K562 (cell line): ENCODE measurements around the gene HINT2. TPM values are rescaled to one million over a fixed set of nuclear protein-coding genes. Genes with fewer than 3 reads are reported as not detected.

Experiments used
- ARID2 ChIP-seq: fragments of 450-650 bp; IDR thresholded peaks from 2 replicates; pipeline ENCODE4 v1.6.1; 2017; ENCODE audit warnings: antibody characterized with exemption, mild to moderate bottlenecking
- ATF1 ChIP-seq, 2 experiments: fragments of 450-650 bp in 1 of 2; IDR thresholded peaks; 2 replicates each; pipeline ENCODE4 v1.6.1; 2016; ENCODE audit warnings: missing compliant biosample characterization in 1 of 2, missing genetic modification characterization in 1 of 2
- BACH1 ChIP-seq: fragments of 200-800 bp; sonication (Bioruptor generic); IDR thresholded peaks from 2 replicates; pipeline ENCODE4 v1.6.1; 2016; ENCODE audit warnings: missing genetic modification characterization, missing compliant biosample characterization
- CREBBP ChIP-seq: IDR thresholded peaks from one replicate; pipeline ENCODE4 v1.6.1; 2012; ENCODE audit warnings: low read depth, mild to moderate bottlenecking, control low read depth, inconsistent platforms, low read length
- DIDO1 ChIP-seq: fragments of 450-650 bp; IDR thresholded peaks from 2 replicates; pipeline ENCODE4 v1.6.1; 2016; ENCODE audit warnings: low read depth, missing biosample characterization, missing genetic modification characterization
- DMBX1 ChIP-seq: fragments of 250-450 bp; sonication (Bioruptor Pico); IDR thresholded peaks from 2 replicates; pipeline ENCODE4 v1.8.0; 2022; ENCODE audit warnings: inconsistent platforms, mild to moderate bottlenecking, moderate library complexity, borderline replicate concordance
- HMGN3 ChIP-seq: IDR thresholded peaks from 2 replicates; pipeline ENCODE4 v1.6.1; 2011; ENCODE audit warnings: borderline replicate concordance, low read depth, mild to moderate bottlenecking, mixed read lengths, low read length; ENCODE audit not compliant: insufficient read length; ENCODE audit errors: extremely low read depth
- ILF3 ChIP-seq: fragments of 450-650 bp; IDR thresholded peaks from 2 replicates; pipeline ENCODE4 v1.6.1; 2018; ENCODE audit warnings: antibody characterized with exemption, mild to moderate bottlenecking, moderate library complexity, borderline replicate concordance
- MAFF ChIP-seq: IDR thresholded peaks from 2 replicates; pipeline ENCODE4 v1.6.1; 2012; ENCODE audit warnings: low read length, improper control_type of control experiment
- MAFG ChIP-seq: fragments of 450-650 bp; conservative IDR thresholded peaks from 2 replicates; pipeline ENCODE4 v1.6.1; 2016; ENCODE audit warnings: missing genetic modification characterization, missing compliant biosample characterization
- NELFE ChIP-seq: IDR thresholded peaks from 2 replicates; pipeline ENCODE4 v1.6.1; 2011; ENCODE audit warnings: mild to moderate bottlenecking; ENCODE audit not compliant: insufficient read depth, insufficient read length
- PHB2 ChIP-seq: fragments of 450-650 bp; IDR thresholded peaks from 2 replicates; pipeline ENCODE4 v1.6.1; 2017; ENCODE audit warnings: low read depth
- PML ChIP-seq: IDR thresholded peaks from 2 replicates; pipeline ENCODE4 v1.6.1; 2012; ENCODE audit warnings: low read length, inconsistent platforms
- PRMT5 ChIP-seq: sonication (generic); formaldehyde crosslinking; IDR thresholded peaks from 2 replicates; pipeline ENCODE4 v1.5.0; 2020; ENCODE audit warnings: missing genetic modification reagents
- RNF2 ChIP-seq: sonication (generic); IDR thresholded peaks from 2 replicates; pipeline ENCODE4 v1.6.1; 2016
- RUNX1 ChIP-seq: sonication (generic); IDR thresholded peaks from 2 replicates; pipeline ENCODE4 v1.6.1; 2016; ENCODE audit warnings: antibody characterized with exemption, low read depth
- SETDB1 ChIP-seq: IDR thresholded peaks from one replicate; pipeline ENCODE4 v1.6.1; 2012; ENCODE audit warnings: low read length, control low read depth, inconsistent platforms
- SMARCE1 ChIP-seq: fragments of 450-650 bp; IDR thresholded peaks from 2 replicates; pipeline ENCODE4 v1.7.1; 2016; ENCODE audit warnings: mild to moderate bottlenecking
- TARDBP ChIP-seq: fragments of 450-650 bp; IDR thresholded peaks from 2 replicates; pipeline ENCODE4 v1.6.1; 2016
- YY1 ChIP-seq, 3 experiments: IDR thresholded peaks; 2 replicates each; pipeline ENCODE4 v1.6.1; 2011; ENCODE audit warnings: low read length in 2 of 3, mild to moderate bottlenecking in 2 of 3, moderate library complexity in 2 of 3, borderline replicate concordance in 1 of 3, control low read depth in 1 of 3, low read depth in 1 of 3; ENCODE audit not compliant: insufficient read depth in 3 of 3, insufficient replicate concordance in 2 of 3, control insufficient read depth in 1 of 3, insufficient read length in 1 of 3; ENCODE audit errors: extremely low read depth in 1 of 3
- ZNF165 ChIP-seq: fragments of 250-450 bp; sonication (Bioruptor Pico); IDR thresholded peaks from 2 replicates; pipeline ENCODE4 v1.4.0; 2020; ENCODE audit warnings: borderline replicate concordance
- ZNF316 ChIP-seq: fragments of 450-650 bp; IDR thresholded peaks from 2 replicates; pipeline ENCODE4 v1.6.1; 2016
- ZNF696 ChIP-seq: fragments of 250-450 bp; sonication (Bioruptor Pico); conservative IDR thresholded peaks from 2 replicates; pipeline ENCODE4 v1.4.0; 2020; ENCODE audit warnings: mild to moderate bottlenecking, moderate library complexity
- polyA plus RNA-seq, 8 experiments: library from polyadenylated mRNA; depleted of rRNA in 4 of 8; stranded (reverse) in 5 of 8; unstranded in 3 of 8; fragments of >200 nt; fragmentation: Nextera tagmentation in 2 of 8; fragmentation: Illumina TruSeq in 1 of 8; extraction: Ambion mirVana in 2 of 8; extraction: Trizol in 1 of 8; gene quantifications; 2 replicates each; pipeline versions ENCODE4 v1.2.1 to v1.2.3, GENCODE V29; 2011 to 2014; ENCODE audit warnings: inconsistent platforms in 1 of 8, missing spikeins in 1 of 8
- total RNA-seq, 7 experiments: library from RNA; depleted of rRNA in 6 of 7; stranded (reverse); fragments of >200 nt in 6 of 7; fragmentation: Illumina TruSeq in 2 of 7; extraction: Trizol in 2 of 7; gene quantifications; 2 replicates each; pipeline versions ENCODE4 v1.2.1 to v1.2.3, GENCODE V29; 2011 to 2021; ENCODE audit warnings: low replicate concordance in 1 of 7
- TF ChIP-seq, protein P1 (sequence below), 3 experiments: fragments of 200-800 bp in 1 of 3; sonication (Bioruptor generic) in 1 of 3; sonication (generic) in 1 of 3; formaldehyde crosslinking in 1 of 3; IDR thresholded peaks; 2 replicates each; pipeline versions ENCODE4 v1.6.1 to v1.8.0; 2016 to 2022; ENCODE audit warnings: mild to moderate bottlenecking in 2 of 3, missing compliant biosample characterization in 2 of 3, missing genetic modification characterization in 2 of 3, missing genetic modification reagents in 1 of 3
- TF ChIP-seq, protein P2 (sequence below): fragments of 450-650 bp; IDR thresholded peaks from 2 replicates; pipeline ENCODE4 v1.6.1; 2014; ENCODE audit warnings: low read depth, mild to moderate bottlenecking, moderate library complexity, borderline replicate concordance
- TF ChIP-seq, protein P3 (sequence below): fragments of 250-450 bp; sonication (Bioruptor Pico); IDR thresholded peaks from 2 replicates; pipeline ENCODE4 v1.9.0; 2021; ENCODE audit warnings: mild to moderate bottlenecking, inconsistent platforms

Gene HINT2
- total and polyA plus RNA-seq, 9 of the 15 experiments (the other 6 are each of a cell fraction or from before 2014, with no cell fraction given) = 5.6 to 44.1 (median 27.9) TPM

DNA sequence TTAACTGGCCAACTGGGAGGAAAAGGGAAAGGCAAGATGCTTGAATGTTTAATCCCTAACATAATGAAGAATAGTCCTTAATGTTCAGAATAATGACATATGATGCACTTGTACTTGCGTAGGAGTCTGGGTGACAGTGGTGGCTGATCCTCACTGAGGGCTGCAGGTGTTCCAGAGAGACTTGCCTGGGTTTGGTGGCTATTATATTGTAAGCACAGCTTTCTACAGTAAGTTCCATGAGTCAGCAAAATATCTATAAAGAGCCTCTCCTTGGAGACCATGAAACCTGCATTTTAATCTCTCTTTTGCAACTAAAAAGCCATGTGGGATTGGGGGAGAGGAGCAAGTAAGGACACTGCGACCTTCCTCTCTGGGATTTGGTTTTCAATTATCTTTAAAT is 25.3 kb downstream of the HINT2 start (continued):
- TF ChIP-seq, protein P1, sequence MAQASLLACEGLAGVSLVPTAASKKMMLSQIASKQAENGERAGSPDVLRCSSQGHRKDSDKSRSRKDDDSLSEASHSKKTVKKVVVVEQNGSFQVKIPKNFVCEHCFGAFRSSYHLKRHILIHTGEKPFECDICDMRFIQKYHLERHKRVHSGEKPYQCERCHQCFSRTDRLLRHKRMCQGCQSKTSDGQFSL (CRISPR knock-in tag; IDR thresholded peaks at IDR 0.05) = no peak
- TF ChIP-seq, protein P1 (tag; IDR thresholded peaks at IDR 0.05) = no peak
- TF ChIP-seq MAFF (peak; percentile 94), ZNF165 (CRISPR knock-in tag) (no peak), RUNX1 (no peak), CREBBP (no peak), ZNF696 (no peak), TARDBP (no peak), BACH1 (tag) (peak; percentile 60; the same call in 1 of the 2 replicates), SMARCE1 (no peak), ARID2 (no peak), DMBX1 (CRISPR knock-in tag) (no peak), DIDO1 (tag) (no peak), ATF1 (CRISPR knock-in tag; IDR thresholded peaks at IDR 0.05) (no peak), ATF1 (tag; IDR thresholded peaks at IDR 0.05) (no peak), ILF3 (no peak), PHB2 (no peak), HMGN3 (no peak), YY1 (IDR thresholded peaks at IDR 0.05; ENCODE audit: borderline replicate concordance in 1 of 3, control insufficient read depth in 1 of 3, extremely low read depth in 1 of 3, insufficient read depth in 3 of 3, insufficient read length in 1 of 3, insufficient replicate concordance in 2 of 3, low read depth in 1 of 3, low read length in 2 of 3) (no peak), NELFE (no peak), PML (no peak), SETDB1 (no peak), RNF2 (no peak), MAFG (tag) (peak; percentile 92), PRMT5 (CRISPR knock-in tag) (no peak), ZNF316 (peak; percentile 97)
- TF ChIP-seq, protein P2, sequence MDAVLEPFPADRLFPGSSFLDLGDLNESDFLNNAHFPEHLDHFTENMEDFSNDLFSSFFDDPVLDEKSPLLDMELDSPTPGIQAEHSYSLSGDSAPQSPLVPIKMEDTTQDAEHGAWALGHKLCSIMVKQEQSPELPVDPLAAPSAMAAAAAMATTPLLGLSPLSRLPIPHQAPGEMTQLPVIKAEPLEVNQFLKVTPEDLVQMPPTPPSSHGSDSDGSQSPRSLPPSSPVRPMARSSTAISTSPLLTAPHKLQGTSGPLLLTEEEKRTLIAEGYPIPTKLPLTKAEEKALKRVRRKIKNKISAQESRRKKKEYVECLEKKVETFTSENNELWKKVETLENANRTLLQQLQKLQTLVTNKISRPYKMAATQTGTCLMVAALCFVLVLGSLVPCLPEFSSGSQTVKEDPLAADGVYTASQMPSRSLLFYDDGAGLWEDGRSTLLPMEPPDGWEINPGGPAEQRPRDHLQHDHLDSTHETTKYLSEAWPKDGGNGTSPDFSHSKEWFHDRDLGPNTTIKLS = no peak
- TF ChIP-seq, protein P3, sequence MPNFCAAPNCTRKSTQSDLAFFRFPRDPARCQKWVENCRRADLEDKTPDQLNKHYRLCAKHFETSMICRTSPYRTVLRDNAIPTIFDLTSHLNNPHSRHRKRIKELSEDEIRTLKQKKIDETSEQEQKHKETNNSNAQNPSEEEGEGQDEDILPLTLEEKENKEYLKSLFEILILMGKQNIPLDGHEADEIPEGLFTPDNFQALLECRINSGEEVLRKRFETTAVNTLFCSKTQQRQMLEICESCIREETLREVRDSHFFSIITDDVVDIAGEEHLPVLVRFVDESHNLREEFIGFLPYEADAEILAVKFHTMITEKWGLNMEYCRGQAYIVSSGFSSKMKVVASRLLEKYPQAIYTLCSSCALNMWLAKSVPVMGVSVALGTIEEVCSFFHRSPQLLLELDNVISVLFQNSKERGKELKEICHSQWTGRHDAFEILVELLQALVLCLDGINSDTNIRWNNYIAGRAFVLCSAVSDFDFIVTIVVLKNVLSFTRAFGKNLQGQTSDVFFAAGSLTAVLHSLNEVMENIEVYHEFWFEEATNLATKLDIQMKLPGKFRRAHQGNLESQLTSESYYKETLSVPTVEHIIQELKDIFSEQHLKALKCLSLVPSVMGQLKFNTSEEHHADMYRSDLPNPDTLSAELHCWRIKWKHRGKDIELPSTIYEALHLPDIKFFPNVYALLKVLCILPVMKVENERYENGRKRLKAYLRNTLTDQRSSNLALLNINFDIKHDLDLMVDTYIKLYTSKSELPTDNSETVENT = no peak
